GM23248 (cell line): ENCODE results near the gene TAF1L. TPM values are rescaled to one million over a fixed set of nuclear protein-coding genes. Genes with fewer than 3 reads are reported as not detected.

Experiments used
- DNase-seq: peaks from one replicate; pipeline ENCODE4 v3.0.0-alpha.2; 2015
- H2AFZ ChIP-seq: fragments of 200-600 bp; sonication (generic); 2 replicates; pipeline ENCODE4 v1.6.1; 2016; ENCODE audit warnings: antibody characterized with exemption
- H3F3A ChIP-seq: fragments of 200-600 bp; sonication (generic); 2 replicates; pipeline ENCODE4 v1.6.1; 2016; ENCODE audit warnings: mild to moderate bottlenecking, antibody characterized with exemption, mixed run types; ENCODE audit not compliant: insufficient read depth
- H3K27ac ChIP-seq: fragments of 200-600 bp; sonication (generic); 2 replicates; pipeline ENCODE4 v1.5.1; 2016; ENCODE audit warnings: mild to moderate bottlenecking
- H3K27me3 ChIP-seq: fragments of 200-600 bp; sonication (generic); replicated peaks from 2 replicates; pipeline ENCODE4 v1.6.1; 2016; ENCODE audit warnings: mild to moderate bottlenecking; ENCODE audit not compliant: insufficient read depth
- H3K36me3 ChIP-seq: fragments of 200-600 bp; sonication (generic); 2 replicates; pipeline ENCODE4 v1.6.1; 2016; ENCODE audit warnings: low read depth, mild to moderate bottlenecking
- H3K4me1 ChIP-seq: fragments of 200-600 bp; sonication (generic); 2 replicates; pipeline ENCODE4 v1.6.1; 2016; ENCODE audit warnings: mild to moderate bottlenecking; ENCODE audit not compliant: insufficient read depth
- H3K4me2 ChIP-seq: fragments of 200-600 bp; sonication (generic); one replicate; pipeline ENCODE4 v1.6.1; 2016; ENCODE audit warnings: mild to moderate bottlenecking; ENCODE audit not compliant: unreplicated experiment
- H3K4me3 ChIP-seq: fragments of 200-600 bp; sonication (generic); 2 replicates; pipeline ENCODE4 v1.5.1; 2016; ENCODE audit warnings: mild to moderate bottlenecking
- H3K79me2 ChIP-seq: fragments of 200-600 bp; sonication (generic); 2 replicates; pipeline ENCODE4 v1.6.1; 2016; ENCODE audit warnings: mild to moderate bottlenecking; ENCODE audit not compliant: insufficient read depth
- H3K9ac ChIP-seq: fragments of 200-600 bp; sonication (generic); 2 replicates; pipeline ENCODE4 v1.6.1; 2016; ENCODE audit warnings: mild to moderate bottlenecking
- H3K9me2 ChIP-seq: fragments of 200-600 bp; sonication (generic); 2 replicates; pipeline ENCODE4 v1.6.1; 2016; ENCODE audit warnings: mixed run types, mild to moderate bottlenecking, moderate library complexity; ENCODE audit not compliant: insufficient read depth
- H3K9me3 ChIP-seq: fragments of 200-600 bp; sonication (generic); one replicate; pipeline ENCODE4 v1.6.1; 2017; ENCODE audit warnings: low read depth
- H4K20me1 ChIP-seq: fragments of 200-600 bp; sonication (generic); 2 replicates; pipeline ENCODE4 v1.6.0; 2016; ENCODE audit not compliant: insufficient read depth
- EZH2 ChIP-seq: fragments of 200-600 bp; sonication (generic); IDR thresholded peaks from 2 replicates; pipeline ENCODE4 v1.6.1; 2018; ENCODE audit warnings: antibody characterized with exemption, mild to moderate bottlenecking; ENCODE audit not compliant: insufficient read depth, poor library complexity, severe bottlenecking
- EZH2phosphoT487 ChIP-seq: fragments of 200-600 bp; sonication (generic); IDR thresholded peaks from 2 replicates; pipeline ENCODE4 v1.6.1; 2018; ENCODE audit warnings: antibody characterized with exemption, moderate library complexity, mild to moderate bottlenecking, low read depth; ENCODE audit not compliant: insufficient read depth
- WGBS, 2 experiments: methylation state at CpG; one replicate each; pipeline ENCODE4 v1.1.6; 2015 to 2017; ENCODE audit warnings: low lambda C conversion rate in 2 of 2, low coverage in 1 of 2; ENCODE audit errors: missing lambda C conversion rate in 2 of 2; 5-methylcytosine and 5-hydroxymethylcytosine counted together
- in situ Hi-C: fragments of 300-500 bp; cut with MboI; formaldehyde crosslinking; loops from 2 replicates; pipeline ENCODE4 v1.15.0; 2020
- polyA plus RNA-seq: library from polyadenylated mRNA; unstranded; fragments of >200 nt; fragmentation: Nextera tagmentation; extraction: Ambion mirVana; gene quantifications from 2 replicates; pipeline ENCODE4 v1.2.1, GENCODE V29; 2016
- total RNA-seq: library from RNA; depleted of rRNA; stranded (reverse); fragments of >200 nt; shearing (Covaris generic); gene quantifications from 2 replicates; pipeline ENCODE4 v1.2.3, GENCODE V29; 2014

The TAF1L gene
- total and polyA plus RNA-seq, 2 experiments from 2014 or later = not detected

DNA sequence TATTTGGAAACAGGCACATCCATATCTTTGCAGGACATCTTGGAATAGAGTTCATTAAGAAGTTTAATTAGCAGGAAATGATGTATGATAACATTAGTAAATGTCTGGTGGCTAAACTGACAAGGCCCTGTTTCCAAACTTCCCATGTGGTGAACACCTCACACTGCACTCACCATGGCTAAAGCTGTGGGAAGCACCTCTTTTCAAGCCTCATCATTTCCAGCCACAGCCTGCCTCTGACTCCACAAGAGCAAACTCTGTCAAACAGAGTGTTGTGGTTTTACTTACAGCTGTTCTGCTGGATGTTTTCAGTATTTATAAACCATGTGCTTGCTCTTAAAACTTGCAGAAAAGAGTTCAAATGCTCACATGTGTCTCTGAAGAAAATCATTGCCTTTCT, 47.6 kb downstream of the TAF1L start:
- H3K9me2 ChIP-seq = no peaks in the 10 kb centered on the region
- peak; percentile 59 for DNase-seq
- no peak overlapping the region for H3K9ac ChIP-seq
- in situ Hi-C loops = no loop called here
- no peak overlapping the region for H3K4me3 ChIP-seq
- TF ChIP-seq EZH2phosphoT487 (no peak), EZH2 (no peak)
- H3F3A ChIP-seq = peaks cover 10% of the 10 kb centered on the region; the same call in 1 of the 2 replicates
- H3K27me3 ChIP-seq = no peaks in the 10 kb centered on the region
- H3K4me1 ChIP-seq = peaks cover 4% of the 10 kb centered on the region; the same call in 1 of the 2 replicates
- no peak overlapping the region for H2AFZ ChIP-seq
- H3K4me2 ChIP-seq = no peak overlapping the region
- no peak overlapping the region for H3K27ac ChIP-seq
- no peaks in the 10 kb centered on the region for H3K9me3 ChIP-seq
- H3K36me3 ChIP-seq = no peaks in the 10 kb centered on the region
- no peaks in the 10 kb centered on the region for H3K79me2 ChIP-seq
- no peaks in the 10 kb centered on the region for H4K20me1 ChIP-seq

DNA sequence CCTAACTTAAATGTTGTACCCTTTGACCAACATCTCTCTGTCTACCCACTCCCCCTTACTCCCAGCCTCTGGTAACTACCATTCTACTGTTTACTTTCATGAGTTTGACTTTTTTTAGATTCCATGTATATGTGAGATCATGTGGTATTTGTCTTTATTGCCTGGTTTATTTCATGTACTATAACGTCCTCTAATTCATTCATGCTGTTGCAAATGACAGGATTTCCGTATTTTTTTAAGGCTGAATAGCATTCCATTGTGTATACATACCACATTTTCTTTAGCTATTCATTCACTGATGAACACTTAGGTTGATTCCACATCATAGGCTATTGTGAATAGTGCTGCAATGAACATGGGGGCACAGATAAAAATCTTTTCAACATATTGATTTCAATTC, 50.7 kb downstream of the TAF1L start:
- H3K36me3 ChIP-seq = no peaks in the 10 kb centered on the region
- no peak overlapping the region for H3K4me3 ChIP-seq
- DNase-seq = peak; percentile 14
- H3K9me2 ChIP-seq = no peaks in the 10 kb centered on the region
- H3F3A ChIP-seq = peaks cover 10% of the 10 kb centered on the region; the same call in 1 of the 2 replicates
- WGBS, 2 experiments = 0 to 4% methylated on average over 2 of the region's 2 CpGs
- no peak overlapping the region for H2AFZ ChIP-seq
- H3K79me2 ChIP-seq = no peaks in the 10 kb centered on the region
- in situ Hi-C loops = loop anchor here (5.0 kb wide), 1 partner anchor 388 kb away; no protein-coding TSS in a partner anchor
- H3K27ac ChIP-seq = no peak overlapping the region
- H3K4me2 ChIP-seq = no peak overlapping the region
- H3K4me1 ChIP-seq = no peaks in the 10 kb centered on the region
- H3K27me3 ChIP-seq = no peaks in the 10 kb centered on the region
- H4K20me1 ChIP-seq = no peaks in the 10 kb centered on the region
- no peak for TF ChIP-seq EZH2
- no peak for TF ChIP-seq EZH2phosphoT487
- no peak overlapping the region for H3K9ac ChIP-seq
- H3K9me3 ChIP-seq = no peaks in the 10 kb centered on the region

GRCh38 chr9:32581512-32582143, 53.8 kb downstream of the TAF1L start:
- Histone ChIP-seq H3K9me2 (no peaks in the 10 kb centered on the region), H3K4me1 (no peaks in the 10 kb centered on the region), H3K27me3 (no peaks in the 10 kb centered on the region), H3K9ac (no peak overlapping the region), H3K4me3 (no peak overlapping the region), H3K79me2 (no peaks in the 10 kb centered on the region), H2AFZ (no peak overlapping the region), H3F3A (no peaks in the 10 kb centered on the region), H3K9me3 (no peaks in the 10 kb centered on the region), H4K20me1 (no peaks in the 10 kb centered on the region), H3K36me3 (no peaks in the 10 kb centered on the region), H3K4me2 (no peak overlapping the region), H3K27ac (no peak overlapping the region)
- peak; percentile 65 for DNase-seq
- no peak for TF ChIP-seq EZH2phosphoT487
- TF ChIP-seq EZH2 = no peak
- in situ Hi-C loops = loop anchor here (5.0 kb wide), 1 partner anchor 391 kb away; no protein-coding TSS in a partner anchor
- 12 to 15% methylated on average over 3 of the region's 3 CpGs for WGBS, 2 experiments

- H2AFZ ChIP-seq = no peak overlapping the region; the same call in 1 of the 2 replicates
- H3K79me2 ChIP-seq = no peaks in the 10 kb centered on the region
- DNase-seq = no peak
- H3F3A ChIP-seq = no peaks in the 10 kb centered on the region
- no peaks in the 10 kb centered on the region for H3K9me3 ChIP-seq
- H3K4me2 ChIP-seq = no peak overlapping the region
- in situ Hi-C loops = loop anchor here (5.0 kb wide), 1 partner anchor 392 kb away; no protein-coding TSS in a partner anchor
- H3K4me3 ChIP-seq = no peak overlapping the region
- WGBS, 2 experiments = 10 to 22% methylated on average over 3 of the region's 3 CpGs
- H3K27ac ChIP-seq = no peak overlapping the region
- H3K9me2 ChIP-seq = no peaks in the 10 kb centered on the region
- no peaks in the 10 kb centered on the region for H3K4me1 ChIP-seq
- no peaks in the 10 kb centered on the region for H3K27me3 ChIP-seq
- no peaks in the 10 kb centered on the region for H3K36me3 ChIP-seq
- TF ChIP-seq EZH2 (no peak), EZH2phosphoT487 (no peak)
- no peaks in the 10 kb centered on the region for H4K20me1 ChIP-seq
- H3K9ac ChIP-seq = no peak overlapping the region
These were observed 54.7 kb downstream of the TAF1L start for GRCh38 chr9:32580631-32581300.
